GM18505 (cell line): ENCODE measurements around the gene AATK.

Source experiments
- ATAC-seq: cut with Tn5 transposase; IDR thresholded peaks from one replicate; pipeline ENCODE4 v1.9.1; 2021; ENCODE audit not compliant: unreplicated experiment
- POLR2A ChIP-seq: IDR thresholded peaks from 4 replicates; pipeline ENCODE4 v1.6.1; 2011; ENCODE audit warnings: borderline replicate concordance; ENCODE audit not compliant: insufficient read depth, insufficient read length; ENCODE audit errors: extremely low read depth

The AATK gene

DNA sequence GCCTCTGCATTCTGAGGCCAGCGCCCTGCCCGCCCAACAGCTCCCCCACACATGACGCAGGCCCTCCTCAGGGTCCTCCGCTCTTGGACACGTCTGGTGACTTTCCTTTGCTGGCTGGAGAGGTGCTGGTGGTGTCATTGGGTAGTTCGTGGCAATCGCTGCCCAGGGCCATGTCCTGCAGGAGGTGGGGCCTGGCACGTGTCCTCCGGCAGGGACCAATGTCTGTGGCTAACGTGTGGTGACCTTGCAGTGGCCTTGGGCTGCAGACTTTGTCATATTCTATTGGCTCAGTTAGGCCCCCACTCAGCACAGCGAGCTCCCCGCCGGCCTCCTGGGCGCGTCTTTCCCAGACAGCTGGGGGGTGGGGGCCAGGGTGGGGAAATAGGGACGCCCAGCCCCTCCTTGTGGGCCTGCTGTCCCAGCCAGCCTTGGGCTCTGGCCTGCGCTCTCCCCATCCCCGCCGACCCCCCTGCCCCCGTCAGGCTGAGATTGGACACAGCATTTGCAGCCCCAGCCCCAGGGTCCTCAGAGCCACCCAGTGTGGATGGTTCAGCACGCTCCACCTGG lies 52.8 kb downstream of the AATK start:
- TF ChIP-seq POLR2A: no peak
- ATAC-seq: no peak

DNA sequence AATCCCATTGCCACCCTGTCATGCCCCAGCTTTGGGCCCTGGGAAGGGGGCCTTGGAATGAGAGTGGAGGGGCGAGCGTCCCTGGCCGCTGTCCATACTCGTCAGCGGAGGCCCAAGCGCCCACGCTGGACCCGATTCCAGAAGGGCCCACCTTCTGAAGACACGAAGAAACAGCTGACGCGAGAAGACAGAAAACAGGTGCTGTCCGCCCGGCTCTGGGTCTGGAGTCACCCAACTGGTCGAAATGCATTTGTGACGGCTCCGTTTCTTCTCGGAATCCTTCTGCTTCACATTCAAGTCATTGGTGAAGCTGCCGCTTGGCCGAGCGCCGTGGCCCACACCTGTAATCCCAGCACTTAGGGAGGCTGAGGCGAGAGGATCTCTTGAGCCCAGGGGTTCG lies 53.6 kb downstream of the AATK start:
- TF ChIP-seq POLR2A: no peak
- no peak for ATAC-seq

DNA sequence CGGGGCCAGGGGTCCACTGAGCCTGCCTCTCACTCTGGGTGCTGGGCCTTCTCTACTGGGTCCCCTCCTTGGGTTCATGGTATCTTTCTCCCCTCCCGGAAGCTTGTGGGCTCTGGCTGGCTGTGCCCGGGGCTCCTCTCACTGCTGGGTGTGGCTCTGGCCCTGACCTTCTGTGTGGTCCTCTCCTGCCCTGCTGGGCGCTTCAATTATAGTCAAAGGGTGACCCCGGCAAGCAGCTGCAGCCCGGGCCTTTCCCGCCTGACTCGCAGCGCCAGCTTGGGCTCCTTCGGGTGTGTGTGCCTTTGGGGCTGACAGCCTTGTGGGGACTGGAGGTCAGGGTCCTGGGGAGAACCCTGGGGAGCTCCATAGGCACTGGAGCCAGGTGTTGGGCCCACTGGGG lies 55.0 kb downstream of the AATK start:
- no peak for TF ChIP-seq POLR2A
- ATAC-seq: no peak

DNA sequence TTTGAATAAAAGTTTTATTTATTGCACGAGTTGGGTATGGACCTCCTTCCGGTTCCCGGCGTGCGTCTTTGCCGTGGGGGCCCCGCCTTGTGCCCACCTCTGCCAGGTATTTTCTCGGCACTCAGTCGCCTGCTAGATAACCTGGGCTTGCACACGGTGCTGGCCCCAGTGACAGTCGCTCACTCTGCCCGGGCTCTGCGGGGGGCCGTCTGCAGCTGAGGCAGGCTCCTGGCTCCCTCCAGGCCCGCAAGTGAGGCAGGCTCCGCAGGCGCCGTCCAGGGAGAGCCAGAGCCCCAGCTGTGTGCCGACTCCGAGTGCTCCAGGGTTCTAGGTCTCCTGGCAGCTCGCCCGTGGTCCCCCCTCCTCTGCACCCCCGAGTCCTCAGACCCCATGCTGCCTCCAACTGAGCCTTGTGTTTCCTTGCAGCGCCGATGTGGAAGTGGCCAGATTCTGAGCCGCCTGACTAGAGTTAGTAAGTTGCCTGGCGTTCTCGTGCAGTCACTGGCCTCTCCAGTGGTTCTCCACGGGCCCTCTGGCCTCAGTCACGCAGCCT lies 55.5 kb downstream of the AATK start:
- ATAC-seq: no peak
- TF ChIP-seq POLR2A: no peak

DNA sequence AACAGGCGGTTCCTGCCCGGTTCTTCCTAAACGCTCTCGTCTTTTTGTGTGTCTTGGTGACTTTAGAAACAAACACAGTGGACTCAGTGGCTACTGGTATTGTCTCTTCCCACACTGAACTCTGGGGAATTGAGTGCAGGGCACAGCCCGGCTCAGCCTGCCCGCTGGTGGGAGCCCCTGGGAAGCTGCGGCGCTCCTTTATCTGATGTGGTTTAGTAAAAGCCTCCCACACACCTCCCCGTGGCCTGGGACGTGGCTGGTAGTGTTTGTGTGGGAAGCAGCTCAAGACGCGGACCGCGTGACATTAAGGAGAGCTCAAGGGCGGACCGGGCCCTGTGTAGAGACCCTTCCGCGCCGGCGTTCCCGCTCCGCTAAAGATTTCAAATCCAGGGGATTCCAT lies 56.1 kb downstream of the AATK start:
- no peak for ATAC-seq
- no peak for TF ChIP-seq POLR2A

DNA sequence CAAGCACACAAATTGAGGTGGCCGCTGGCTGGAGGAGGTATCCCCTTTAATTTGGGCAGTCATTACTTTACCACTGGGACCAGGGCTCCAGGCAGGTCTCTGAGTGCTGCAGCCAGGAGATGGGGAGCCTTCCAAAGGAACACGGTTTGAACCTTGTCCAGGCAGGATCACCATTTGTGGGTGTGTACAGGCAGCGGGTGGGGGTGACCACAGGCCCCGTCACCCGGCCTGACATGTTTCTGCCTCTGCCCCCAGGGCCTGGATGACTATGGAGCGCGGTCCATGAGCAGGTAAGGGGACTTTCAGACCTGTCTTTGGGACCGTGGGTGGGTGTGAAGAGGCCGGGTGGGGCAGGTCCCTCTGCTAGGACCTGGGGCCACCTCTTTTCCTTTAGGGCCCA lies 57.8 kb downstream of the AATK start:
- no peak for ATAC-seq
- no peak for TF ChIP-seq POLR2A

DNA sequence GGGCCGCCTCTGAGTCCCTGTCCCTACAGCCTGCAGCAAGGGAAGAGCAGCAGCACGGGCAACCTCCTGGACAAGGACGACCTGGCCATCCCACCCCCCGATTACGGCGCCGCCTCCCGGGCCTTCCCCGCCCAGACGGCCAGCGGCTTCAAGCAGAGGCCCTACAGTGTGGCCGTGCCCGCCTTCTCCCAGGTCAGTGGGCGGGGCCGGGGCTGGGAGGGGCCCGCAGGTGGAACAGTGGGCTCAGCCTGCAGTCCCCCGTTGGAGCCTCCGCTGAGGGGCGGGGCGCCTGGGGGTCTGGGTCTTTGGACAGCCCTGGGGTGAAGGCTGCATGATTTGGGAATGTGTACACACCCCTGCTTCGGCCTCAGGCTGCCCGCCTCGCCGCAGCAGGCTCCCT lies 59.3 kb downstream of the AATK start:
- TF ChIP-seq POLR2A: no peak
- no peak for ATAC-seq

DNA sequence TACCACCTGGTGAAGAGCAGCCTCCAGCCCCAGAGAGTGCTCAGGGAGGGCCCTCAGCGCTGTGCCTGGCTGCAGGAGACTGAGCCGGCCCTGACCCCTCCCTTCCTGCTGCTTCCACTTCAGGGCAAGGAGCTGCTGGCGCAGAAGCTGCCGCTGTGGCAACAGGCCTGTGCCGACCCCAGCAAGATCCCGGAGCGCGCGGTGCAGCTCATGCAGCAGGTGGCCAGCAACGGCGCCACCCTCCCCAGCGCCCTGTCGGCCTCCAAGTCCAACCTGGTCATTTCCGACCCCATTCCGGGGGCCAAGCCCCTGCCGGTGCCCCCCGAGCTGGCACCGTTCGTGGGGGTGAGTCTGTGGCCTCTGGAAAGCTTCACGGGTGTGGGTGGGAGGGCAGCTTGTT lies 62.6 kb downstream of the AATK start:
- ATAC-seq: no peak
- TF ChIP-seq POLR2A: no peak

DNA sequence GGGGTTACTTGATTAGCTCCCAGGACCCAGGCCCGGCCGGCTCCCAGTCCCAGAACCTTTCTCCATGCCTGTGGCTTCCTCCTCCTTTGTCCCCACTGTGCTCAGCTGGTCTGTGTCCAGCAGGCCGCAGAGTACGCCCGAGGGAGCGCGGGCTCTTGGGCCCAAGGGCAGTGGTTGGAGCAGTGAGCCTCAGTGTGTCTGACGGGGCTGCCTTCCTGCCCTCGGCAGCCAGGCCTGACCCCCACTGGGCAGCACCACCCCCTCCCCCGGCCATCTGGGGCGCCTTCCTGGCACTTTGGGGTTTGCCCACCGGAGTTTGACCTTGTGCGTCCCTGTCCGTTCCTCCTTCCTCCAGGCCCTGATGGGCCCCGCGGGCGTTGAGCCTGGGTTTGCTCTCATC lies 63.2 kb downstream of the AATK start:
- ATAC-seq: no peak
- TF ChIP-seq POLR2A: no peak

DNA sequence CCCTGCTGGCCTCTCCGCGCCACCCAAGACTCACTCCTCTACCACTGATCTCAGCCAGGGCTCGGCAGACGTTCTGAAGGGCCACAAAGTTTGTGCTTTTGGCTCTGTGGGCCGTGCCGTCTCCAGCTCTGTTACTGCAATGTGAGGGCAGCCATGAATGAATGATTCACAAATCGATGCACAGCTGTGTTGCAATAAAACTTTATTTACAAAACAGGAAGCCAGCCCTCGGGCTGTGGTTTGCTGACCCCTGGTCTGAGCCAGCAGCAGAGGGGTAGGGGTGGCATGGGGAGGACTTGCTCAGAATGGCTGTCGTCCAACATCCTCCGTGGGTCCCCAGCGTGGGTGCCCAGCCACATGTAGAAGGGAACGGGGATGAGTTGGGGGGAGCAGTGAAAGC lies 63.7 kb downstream of the AATK start:
- no peak for ATAC-seq
- TF ChIP-seq POLR2A: no peak

DNA sequence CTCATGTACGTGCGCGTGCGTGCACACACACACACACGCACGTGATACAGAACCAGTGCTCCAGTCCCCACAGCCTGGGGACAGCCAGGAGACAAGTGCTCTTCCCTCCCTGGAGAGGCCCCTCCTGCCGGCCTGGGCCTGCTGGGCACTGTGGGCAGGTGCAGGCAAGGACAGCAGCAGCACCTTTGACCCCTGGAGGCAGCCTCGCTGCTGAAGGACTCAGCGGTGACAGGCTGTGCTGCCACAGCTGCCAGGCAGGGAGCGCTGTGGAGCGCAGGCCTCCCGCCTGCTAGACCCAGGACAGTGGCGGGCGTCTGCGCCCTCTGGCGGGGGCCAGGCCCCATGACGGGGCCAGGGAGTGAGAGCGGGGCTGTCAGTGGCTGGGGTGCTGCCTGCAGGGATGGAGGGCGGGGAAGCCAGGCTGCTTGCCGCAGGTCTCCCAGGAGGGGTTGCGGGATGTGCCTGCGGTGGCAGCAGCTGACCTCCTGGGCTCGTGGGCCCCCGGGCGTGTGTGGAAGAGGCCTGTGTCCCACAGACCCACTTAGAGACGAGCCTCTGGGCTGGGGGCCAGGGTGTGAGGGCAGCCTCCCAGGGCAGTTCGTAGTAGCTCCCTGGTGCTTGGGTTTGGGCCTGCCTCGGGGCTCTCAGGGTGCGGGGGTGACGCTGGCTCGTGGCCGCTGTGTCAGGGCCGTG lies 64.3 kb downstream of the AATK start:
- TF ChIP-seq POLR2A: no peak
- ATAC-seq: peak; percentile 83

DNA sequence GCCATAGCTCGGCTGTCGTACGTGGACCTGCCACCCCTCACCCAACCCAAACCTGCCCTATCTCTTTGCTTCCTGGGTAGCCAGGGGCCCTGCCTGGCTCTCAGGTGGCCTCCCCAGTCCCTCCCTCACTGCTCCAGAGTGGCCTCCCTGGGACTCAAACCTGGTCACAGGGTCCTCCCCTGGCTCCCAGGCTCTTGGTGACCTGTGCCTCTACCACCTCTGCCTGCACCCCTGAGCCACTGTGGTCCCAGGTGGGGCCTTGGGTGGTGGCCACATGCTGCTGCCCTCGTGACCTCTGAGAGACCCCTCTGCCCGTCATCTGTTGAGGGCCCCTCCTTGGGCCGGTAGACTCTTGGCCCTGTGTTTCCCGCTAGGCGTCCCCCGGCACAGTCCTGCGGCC lies 65.4 kb downstream of the AATK start:
- TF ChIP-seq POLR2A: no peak
- no peak for ATAC-seq

DNA sequence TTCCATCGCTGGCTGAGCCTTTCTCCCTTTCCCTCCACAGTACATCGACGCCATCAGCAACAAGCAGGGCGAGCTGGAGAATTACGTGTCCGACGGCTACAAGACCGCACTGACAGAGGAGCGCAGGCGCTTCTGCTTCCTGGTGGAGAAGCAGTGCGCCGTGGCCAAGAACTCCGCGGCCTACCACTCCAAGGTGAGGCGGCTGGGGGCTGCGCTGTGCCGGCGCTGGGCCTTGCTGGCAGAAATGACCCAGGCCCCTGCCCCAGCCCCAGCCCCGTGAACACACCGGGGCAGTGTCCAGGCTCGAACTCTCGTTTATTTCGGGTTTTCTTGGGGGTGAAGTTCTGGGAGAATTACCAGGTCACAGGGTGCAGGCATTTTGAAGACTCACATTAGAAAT lies 66.1 kb downstream of the AATK start:
- no peak for TF ChIP-seq POLR2A

DNA sequence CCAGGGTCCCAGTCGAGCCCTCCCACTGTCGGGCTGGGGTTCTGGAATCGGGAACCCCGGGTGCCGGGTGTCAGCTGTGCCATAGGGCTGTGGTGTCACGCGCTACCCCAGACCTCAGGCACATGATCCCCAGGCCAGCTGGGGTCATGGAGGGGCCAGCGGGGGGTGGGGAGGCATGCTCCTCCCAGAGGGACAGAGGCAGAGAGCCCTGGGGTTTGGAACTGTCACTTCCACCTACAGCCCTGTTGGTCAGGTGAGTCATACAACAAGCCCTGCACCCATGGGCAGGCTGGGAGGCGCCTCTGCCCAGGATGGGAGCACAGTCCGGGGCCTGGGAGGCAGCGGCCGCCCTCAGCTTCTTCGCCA lies 68.1 kb downstream of the AATK start:
- TF ChIP-seq POLR2A: no peak
- ATAC-seq: no peak

More for the DNA sequence above, 66.1 kb downstream of the AATK start:
- no peak for ATAC-seq

DNA sequence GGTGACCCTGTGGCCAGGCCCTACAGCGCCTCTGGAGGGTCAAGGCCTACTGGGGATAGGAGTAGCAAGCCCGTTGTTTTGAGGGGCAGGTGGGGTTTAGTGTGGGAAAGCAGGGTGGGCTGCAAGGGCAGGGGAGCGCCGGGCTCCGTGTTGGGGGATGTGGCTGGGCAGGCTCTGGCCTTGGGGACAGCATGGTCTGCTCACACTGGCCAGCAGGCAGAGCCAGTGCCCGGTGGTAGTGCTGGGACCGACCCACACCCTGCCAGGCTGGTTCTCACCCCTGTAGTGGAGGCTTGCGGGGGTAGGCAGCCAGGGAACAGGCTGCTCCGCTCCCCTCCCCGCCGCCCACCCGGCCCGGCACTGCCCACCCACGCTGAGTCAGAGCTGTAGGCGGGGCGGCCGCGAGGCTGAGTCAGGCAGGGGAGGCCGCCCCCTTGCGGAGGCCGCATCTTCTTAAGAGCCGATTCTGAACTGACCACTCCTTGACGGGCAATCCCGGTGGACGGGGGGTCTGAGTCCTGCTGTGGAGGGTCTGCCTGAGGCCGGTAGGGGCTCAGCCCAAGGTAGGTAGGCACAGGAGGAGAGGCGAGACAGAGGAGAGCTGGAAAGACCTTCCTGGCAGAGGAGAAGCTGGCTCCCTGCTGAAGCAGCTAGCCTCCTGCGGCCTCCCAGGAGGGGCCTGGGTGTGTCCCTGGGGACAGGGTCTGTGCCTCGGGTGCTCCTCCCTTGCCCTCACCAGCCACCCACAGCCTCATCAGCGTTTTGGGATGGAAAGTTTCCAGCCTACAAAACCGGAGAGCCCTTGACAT lies 68.7 kb downstream of the AATK start:
- TF ChIP-seq POLR2A: no peak
- no peak for ATAC-seq

DNA sequence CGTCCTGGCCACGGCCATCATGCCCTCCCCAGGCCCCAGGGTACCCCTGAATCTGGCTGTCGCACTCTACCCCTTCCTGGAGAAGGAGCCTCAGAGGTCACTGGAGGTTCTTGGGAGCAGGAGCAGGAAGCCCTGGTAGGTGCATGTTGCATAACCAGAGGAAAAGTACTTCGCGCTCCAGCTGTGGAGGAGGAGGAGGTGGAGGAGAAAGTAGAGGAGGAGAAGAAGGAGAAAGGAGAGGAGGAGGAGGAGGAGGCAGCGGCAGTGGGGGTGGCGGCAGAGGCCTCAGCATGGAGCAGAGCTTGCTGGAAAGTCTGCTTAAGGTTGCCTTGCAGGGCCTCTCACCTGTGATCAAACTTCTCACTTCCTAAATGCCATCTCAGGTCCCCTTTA lies 69.3 kb downstream of the AATK start:
- no peak for ATAC-seq
- no peak for TF ChIP-seq POLR2A
